ENCODE measurements around the gene RGS16. TPM values are rescaled to one million over a fixed set of nuclear protein-coding genes. Genes with fewer than 3 reads are reported as not detected.

Gene RGS16
- total and polyA plus RNA-seq, 2 of the 13 experiments (the other 11 are each of a cell fraction or from before 2014, with no cell fraction given): not detected

- TF ChIP-seq ZNF280D (CRISPR knock-in tag; IDR thresholded peaks at IDR 0.05) (no peak), TMF1 (CRISPR knock-in tag; IDR thresholded peaks at IDR 0.05; ENCODE audit: low read depth) (no peak), ZNF430 (CRISPR knock-in tag; IDR thresholded peaks at IDR 0.05) (no peak), HHEX (CRISPR knock-in tag; IDR thresholded peaks at IDR 0.05) (no peak), ZNF691 (CRISPR knock-in tag; IDR thresholded peaks at IDR 0.05; ENCODE audit: borderline replicate concordance, low read depth) (no peak), CBX1 (IDR thresholded peaks at IDR 0.05; ENCODE audit: low read depth) (no peak), MIXL1 (CRISPR knock-in tag; IDR thresholded peaks at IDR 0.05) (0 out of 2 replicates have a peak, but pooled peaks have one; percentile 15), MYC (CRISPR knock-in tag; IDR thresholded peaks at IDR 0.05; ENCODE audit: borderline replicate concordance) (0 out of 2 replicates have a peak, but pooled peaks have one; percentile 29), ZNF407 (CRISPR knock-in tag; IDR thresholded peaks at IDR 0.05; ENCODE audit: not compliant biosample characterization) (no peak), NR1H2 (CRISPR knock-in tag; IDR thresholded peaks at IDR 0.05; ENCODE audit: borderline replicate concordance, low read depth) (no peak), GATAD2A (CRISPR knock-in tag; IDR thresholded peaks at IDR 0.05) (0 out of 2 replicates have a peak, but pooled peaks have one; percentile 28), ZFP36 (IDR thresholded peaks at IDR 0.05; ENCODE audit: borderline replicate concordance, low read depth, low read length, partially characterized antibody) (no peak), ZNF550 (CRISPR knock-in tag; IDR thresholded peaks at IDR 0.05; ENCODE audit: borderline replicate concordance) (no peak)
Observed at GRCh38 chr1:182601416-182601786, 2.8 kb downstream of the RGS16 start (continued).
